Body of pancreas (tissue), 4 donors: ENCODE results near the gene NXT1. TPM values are rescaled to one million over a fixed set of nuclear protein-coding genes. Genes with fewer than 3 reads are reported as not detected.

ENCODE experiments used
- ATAC-seq: fragments of 150-250 bp; one replicate; pipeline ENCODE4 v1.9.1; 2016
- DNase-seq, 4 donors: peaks; one replicate each; pipeline ENCODE4 v3.0.0-alpha.2; 2019
- H3K27ac ChIP-seq, 4 donors: fragments of 200-600 bp; sonication (generic); 1 replicate in 3 of 4; 2 replicates in 1 of 4; pipeline versions ENCODE4 v1.5.1 to v1.6.1; 2016 to 2019; ENCODE audit warnings: mild to moderate bottlenecking in 1 of 4, mixed read lengths in 1 of 4, moderate library complexity in 1 of 4
- H3K27me3 ChIP-seq, 2 donors: fragments of 200-600 bp; sonication (generic); one replicate each; pipeline ENCODE4 v1.6.0; 2016; ENCODE audit warnings: mild to moderate bottlenecking in 1 of 2
- H3K36me3 ChIP-seq, 2 donors: fragments of 200-600 bp; sonication (generic); replicated peaks in 1 of 2; 2 replicates each; pipeline ENCODE4 v1.5.1; 2016; ENCODE audit warnings: low read depth in 2 of 2; ENCODE audit not compliant: insufficient read depth in 1 of 2
- H3K4me1 ChIP-seq: fragments of 200-600 bp; sonication (generic); one replicate; pipeline ENCODE4 v1.6.0; 2016
- H3K4me3 ChIP-seq, 2 donors: fragments of 200-600 bp; sonication (generic); 1 replicate in 1 of 2; 2 replicates in 1 of 2; pipeline ENCODE4 v1.5.1; 2016 to 2019
- H3K9me3 ChIP-seq, 3 donors: fragments of 200-600 bp; sonication (generic); 1 replicate in 2 of 3; 2 replicates in 1 of 3; pipeline ENCODE4 v1.5.1; 2016
- CTCF ChIP-seq, 7 experiments: fragments of 450-650 bp in 4 of 7; fragments of 200-600 bp in 3 of 7; sonication (generic) in 3 of 7; IDR thresholded peaks; one replicate each; pipeline ENCODE4 v1.5.1; 2016 to 2019; ENCODE audit warnings: antibody characterized with exemption in 7 of 7
- POLR2A ChIP-seq, 3 donors: fragments of 450-650 bp; IDR thresholded peaks; one replicate each; pipeline ENCODE4 v1.6.1; 2016; ENCODE audit warnings: antibody characterized with exemption in 3 of 3, mild to moderate bottlenecking in 2 of 3
- WGBS, 2 donors: methylation state at CpG; one replicate each; pipeline ENCODE4 v1.1.5; 2017; 5-methylcytosine and 5-hydroxymethylcytosine counted together
- intact Hi-C: fragments of 100-400 bp; cut with DNase I; formaldehyde crosslinking; loops from one replicate; pipeline ENCODE4 v1.15.1; 2023
- total RNA-seq, 2 donors: library from RNA; depleted of rRNA; stranded (reverse); fragments of >200 nt; gene quantifications; one replicate each; pipeline ENCODE4 v1.1.0, GENCODE V29; 2016

Gene NXT1
- total RNA-seq, 2 donors from 2014 or later, result 6.5 to 16.2 TPM

- peaks cover 0 to 11% of the 10 kb centered on the region in 2 donors for H3K36me3 ChIP-seq
- no peak for ATAC-seq
- 91 to 96% methylated on average over 4 of the region's 4 CpGs for WGBS, 2 donors
These were observed 41.2 kb downstream of the NXT1 start for GRCh38 chr20:23391707-23392310.

GRCh38 chr20:23393996-23394775 lies 43.6 kb downstream of the NXT1 start:
- H3K4me3 ChIP-seq, result no peak overlapping the region
- intact Hi-C loops, result no loop called here
- TF ChIP-seq CTCF (IDR thresholded peaks at IDR 0.05), result no peak
- TF ChIP-seq POLR2A (IDR thresholded peaks at IDR 0.05), result no peak
- no peaks in the 10 kb centered on the region for H3K27me3 ChIP-seq
- no peaks in the 10 kb centered on the region for H3K4me1 ChIP-seq
- no peak overlapping the region for H3K27ac ChIP-seq
- peaks cover 0 to 12% of the 10 kb centered on the region in 2 donors for H3K36me3 ChIP-seq
- DNase-seq, result no peak
- ATAC-seq, result no peak
- no peaks in the 10 kb centered on the region for H3K9me3 ChIP-seq
- WGBS, 2 donors, result 97 to 98% methylated on average over 4 of the region's 4 CpGs

More at GRCh38 chr20:23391707-23392310, 41.2 kb downstream of the NXT1 start:
- intact Hi-C loops, result no loop called here
- Histone ChIP-seq H3K4me1 (no peaks in the 10 kb centered on the region), H3K27ac (no peak overlapping the region), H3K27me3 (no peaks in the 10 kb centered on the region), H3K4me3 (no peak overlapping the region), H3K9me3 (no peaks in the 10 kb centered on the region)
- no peak for DNase-seq
- TF ChIP-seq POLR2A (IDR thresholded peaks at IDR 0.05) (no peak), CTCF (IDR thresholded peaks at IDR 0.05) (no peak)

GRCh38 chr20:23396950-23397627 lies 46.5 kb downstream of the NXT1 start:
- WGBS, 2 donors, result 75 to 77% methylated on average over 6 of the region's 6 CpGs
- no peak for ATAC-seq

GRCh38 chr20:23397961-23398360 lies 47.4 kb downstream of the NXT1 start:
- Histone ChIP-seq H3K9me3 (no peaks in the 10 kb centered on the region), H3K27ac (no peak overlapping the region), H3K4me1 (peaks cover 6% of the 10 kb centered on the region), H3K27me3 (no peaks in the 10 kb centered on the region), H3K36me3 (peaks cover 0 to 12% of the 10 kb centered on the region in 2 donors), H3K4me3 (no peak overlapping the region)
- ATAC-seq (no peak), DNase-seq (no peak)
- 72 to 85% methylated on average over 2 of the region's 2 CpGs for WGBS, 2 donors
- no peak for TF ChIP-seq CTCF (IDR thresholded peaks at IDR 0.05)
- no peak for TF ChIP-seq POLR2A (IDR thresholded peaks at IDR 0.05)
- intact Hi-C loops, result no loop called here

More at GRCh38 chr20:23396950-23397627, 46.5 kb downstream of the NXT1 start:
- Histone ChIP-seq H3K27ac (no peak overlapping the region), H3K9me3 (no peaks in the 10 kb centered on the region), H3K4me1 (peaks cover 6% of the 10 kb centered on the region), H3K27me3 (no peaks in the 10 kb centered on the region), H3K36me3 (peaks cover 0 to 12% of the 10 kb centered on the region in 2 donors), H3K4me3 (no peak overlapping the region)
- TF ChIP-seq POLR2A (IDR thresholded peaks at IDR 0.05) (no peak), CTCF (IDR thresholded peaks at IDR 0.05) (no peak)
- intact Hi-C loops, result no loop called here
- DNase-seq, result no peak
